ENCODE data around the gene TSPEAR. TPM values are rescaled to one million over a fixed set of nuclear protein-coding genes. Genes with fewer than 3 reads are reported as not detected.
"Not testable (repeated sequence)": the region's sequence is repeated elsewhere in the genome, so short reads cannot be mapped to it uniquely, and the experiment has no call there.

The TSPEAR gene
- total and polyA plus RNA-seq, 10 donors = 0.02 to 0.22 (median 0.03) TPM; not detected in 7

GRCh38 chr21:44480200-44481053 lies 230.9 kb downstream of the TSPEAR start:
- H3K9me3 ChIP-seq = no peaks in the 10 kb centered on the region
- intact Hi-C loops (cut with DNase I; ENCODE audit: low total_unique reads) = no loop called here
- 74 to 87% (median 82%) methylated on average over 14 to 16 of the region's 16 CpGs for WGBS, 5 donors
- H3K27ac ChIP-seq = no peak overlapping the region
- DNase-seq = peak; percentile 66
- TF ChIP-seq POLR2A (IDR thresholded peaks at IDR 0.05) (no peak), POLR2AphosphoS5 (IDR thresholded peaks at IDR 0.05) (no peak)
- peaks cover 0 to 9% (median 0%) of the 10 kb centered on the region in 6 donors for H3K4me1 ChIP-seq
- H3K27me3 ChIP-seq (replicated peaks in 1 of 7) = peaks cover 0 to 9% (median 0%) of the 10 kb centered on the region in 7 donors
- no peak overlapping the region for H3K4me3 ChIP-seq
- no peaks in the 10 kb centered on the region for H3K36me3 ChIP-seq

- H3K36me3 ChIP-seq; H3K9me3 ChIP-seq; intact Hi-C loops (cut with DNase I; ENCODE audit: low total_unique reads); H3K4me3 ChIP-seq; H3K27me3 ChIP-seq (replicated peaks in 1 of 7); H3K4me1 ChIP-seq; H3K27ac ChIP-seq: not testable (repeated sequence)
- peak; percentile 36 to 83 (median 74) for TF ChIP-seq CTCF (IDR thresholded peaks at IDR 0.05 in 8 of 11, conservative IDR thresholded peaks at IDR 0.05 in 3 of 11)
- WGBS, 5 donors = 38 to 48% (median 42%) methylated on average over 17 to 21 of the region's 21 CpGs
- DNase-seq = peak; percentile 84
Measured at GRCh38 chr21:44479556-44480199, 231.7 kb downstream of the TSPEAR start.

- H3K36me3 ChIP-seq = no peaks in the 10 kb centered on the region
- H3K4me3 ChIP-seq = no peak overlapping the region
- H3K9me3 ChIP-seq = no peaks in the 10 kb centered on the region
- peaks cover 0 to 7% (median 0%) of the 10 kb centered on the region in 7 donors for H3K27me3 ChIP-seq (replicated peaks in 1 of 7)
- H3K4me1 ChIP-seq = peaks cover 0 to 9% (median 0%) of the 10 kb centered on the region in 6 donors
- no peak overlapping the region for H3K27ac ChIP-seq
- intact Hi-C loops (cut with DNase I; ENCODE audit: low total_unique reads) = no loop called here
- no peak for TF ChIP-seq POLR2AphosphoS5 (IDR thresholded peaks at IDR 0.05)
- no peak for TF ChIP-seq CTCF (IDR thresholded peaks at IDR 0.05 in 8 of 11, conservative IDR thresholded peaks at IDR 0.05 in 3 of 11)
- DNase-seq = peak; percentile 21
- WGBS, 5 donors = 86 to 96% (median 88%) methylated on average over 5 of the region's 5 CpGs
Measured at GRCh38 chr21:44478801-44479167, 232.6 kb downstream of the TSPEAR start.

- Histone ChIP-seq H3K27ac (no peak overlapping the region), H3K36me3 (no peaks in the 10 kb centered on the region), H3K4me3 (no peak overlapping the region), H3K27me3 (replicated peaks in 1 of 7) (peaks cover 0 to 5% (median 0%) of the 10 kb centered on the region in 7 donors), H3K9me3 (no peaks in the 10 kb centered on the region), H3K4me1 (peaks cover 0 to 9% (median 0%) of the 10 kb centered on the region in 6 donors)
- DNase-seq = peak; percentile 37
- TF ChIP-seq CTCF (IDR thresholded peaks at IDR 0.05 in 8 of 11, conservative IDR thresholded peaks at IDR 0.05 in 3 of 11) = no peak
- no peak for TF ChIP-seq POLR2AphosphoS5 (IDR thresholded peaks at IDR 0.05)
- no peak for TF ChIP-seq POLR2A (IDR thresholded peaks at IDR 0.05)
- 68 to 83% (median 69%) methylated on average over 16 of the region's 16 CpGs for WGBS, 5 donors
- intact Hi-C loops (cut with DNase I; ENCODE audit: low total_unique reads) = no loop called here
Measured at GRCh38 chr21:44478124-44478800, 233.1 kb downstream of the TSPEAR start.

All from spleen (tissue), 11 donors.